SU-DHL-6 (cell line): Measurements from ENCODE around the gene ZBTB2.

Experiments used
- EZH2phosphoT487 ChIP-seq: fragments of 200-600 bp; sonication (generic), shearing (Covaris generic); conservative IDR thresholded peaks from 2 replicates; pipeline ENCODE4 v1.6.1; 2018; ENCODE audit warnings: mild to moderate bottlenecking, antibody characterized with exemption, low read length, moderate library complexity, mixed read lengths
- TF ChIP-seq, protein P1 (sequence below): fragments of 200-600 bp; sonication (generic); IDR thresholded peaks from one replicate; pipeline ENCODE4 v1.5.1; 2017; ENCODE audit warnings: antibody characterized with exemption, mild to moderate bottlenecking, low read length, moderate library complexity; ENCODE audit not compliant: insufficient read depth, poor library complexity, severe bottlenecking

DNA sequence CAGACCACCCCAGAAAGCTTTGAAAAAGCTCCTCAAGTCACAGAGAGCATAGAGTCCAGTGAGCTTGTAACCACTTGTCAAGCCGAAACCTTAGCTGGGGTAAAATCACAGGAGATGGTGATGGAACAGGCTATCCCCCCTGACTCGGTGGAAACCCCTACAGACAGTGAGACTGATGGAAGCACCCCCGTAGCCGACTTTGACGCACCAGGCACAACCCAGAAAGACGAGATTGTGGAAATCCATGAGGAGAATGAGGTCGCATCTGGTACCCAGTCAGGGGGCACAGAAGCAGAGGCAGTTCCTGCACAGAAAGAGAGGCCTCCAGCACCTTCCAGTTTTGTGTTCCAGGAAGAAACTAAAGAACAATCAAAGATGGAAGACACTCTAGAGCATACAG is 39.6 kb downstream of the ZBTB2 start:
- TF ChIP-seq, protein P1, sequence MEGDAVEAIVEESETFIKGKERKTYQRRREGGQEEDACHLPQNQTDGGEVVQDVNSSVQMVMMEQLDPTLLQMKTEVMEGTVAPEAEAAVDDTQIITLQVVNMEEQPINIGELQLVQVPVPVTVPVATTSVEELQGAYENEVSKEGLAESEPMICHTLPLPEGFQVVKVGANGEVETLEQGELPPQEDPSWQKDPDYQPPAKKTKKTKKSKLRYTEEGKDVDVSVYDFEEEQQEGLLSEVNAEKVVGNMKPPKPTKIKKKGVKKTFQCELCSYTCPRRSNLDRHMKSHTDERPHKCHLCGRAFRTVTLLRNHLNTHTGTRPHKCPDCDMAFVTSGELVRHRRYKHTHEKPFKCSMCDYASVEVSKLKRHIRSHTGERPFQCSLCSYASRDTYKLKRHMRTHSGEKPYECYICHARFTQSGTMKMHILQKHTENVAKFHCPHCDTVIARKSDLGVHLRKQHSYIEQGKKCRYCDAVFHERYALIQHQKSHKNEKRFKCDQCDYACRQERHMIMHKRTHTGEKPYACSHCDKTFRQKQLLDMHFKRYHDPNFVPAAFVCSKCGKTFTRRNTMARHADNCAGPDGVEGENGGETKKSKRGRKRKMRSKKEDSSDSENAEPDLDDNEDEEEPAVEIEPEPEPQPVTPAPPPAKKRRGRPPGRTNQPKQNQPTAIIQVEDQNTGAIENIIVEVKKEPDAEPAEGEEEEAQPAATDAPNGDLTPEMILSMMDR, result no peak
- TF ChIP-seq EZH2phosphoT487, result no peak
